Epithelial cell of esophagus (primary cell): ENCODE data around the gene NSFL1C.
A peak's percentile ranks its signal among the peaks of the same experiment; 100 is the strongest.

Experiments
- DNase-seq: peaks from one replicate; pipeline ENCODE4 v3.0.0; 2010; ENCODE audit warnings: low read depth
- H3K4me3 ChIP-seq: 2 replicates; pipeline ENCODE4 v1.5.1; 2011; ENCODE audit warnings: mild to moderate bottlenecking, low read length, control low read depth
- CTCF ChIP-seq: IDR thresholded peaks from 2 replicates; pipeline ENCODE4 v1.5.1; 2011; ENCODE audit warnings: low read depth, mild to moderate bottlenecking, low read length, control low read depth, inconsistent platforms; ENCODE audit not compliant: insufficient read depth; ENCODE audit errors: missing control alignments

Gene NSFL1C

DNA sequence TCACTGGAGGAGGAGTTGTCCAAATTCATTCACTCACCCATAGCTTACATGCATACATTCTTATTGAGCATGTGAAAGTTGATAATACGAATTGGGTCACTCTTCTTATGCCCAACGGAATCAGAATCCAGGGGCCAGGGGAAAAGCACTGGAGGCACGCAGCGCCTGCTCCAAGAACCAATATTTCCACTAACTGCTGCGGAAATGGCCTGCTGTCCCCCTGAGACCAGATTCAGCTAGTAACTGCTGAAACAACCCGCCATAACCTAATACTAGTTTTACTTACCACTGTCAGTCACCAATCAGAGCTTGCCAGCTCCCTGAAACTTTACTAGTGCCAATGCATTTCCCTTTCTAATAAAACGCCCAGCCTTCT lies 73.2 kb downstream of the NSFL1C start:
- no peak for TF ChIP-seq CTCF
- peak overlapping the region; percentile 65 for H3K4me3 ChIP-seq
- DNase-seq: no peak

GRCh38 chr20:1392693-1393506 lies 73.7 kb downstream of the NSFL1C start, which contains the start of gene FKBP1A:
Gene FKBP1A, minus strand, starts transcription at chr20:1393054. Its CDS starts 56 bp downstream, at chr20:1392998.
- DNase-seq: peak; percentile 92
- H3K4me3 ChIP-seq: peak within 1 kb of the TSS; percentile 65
- TF ChIP-seq CTCF: no peak

DNA sequence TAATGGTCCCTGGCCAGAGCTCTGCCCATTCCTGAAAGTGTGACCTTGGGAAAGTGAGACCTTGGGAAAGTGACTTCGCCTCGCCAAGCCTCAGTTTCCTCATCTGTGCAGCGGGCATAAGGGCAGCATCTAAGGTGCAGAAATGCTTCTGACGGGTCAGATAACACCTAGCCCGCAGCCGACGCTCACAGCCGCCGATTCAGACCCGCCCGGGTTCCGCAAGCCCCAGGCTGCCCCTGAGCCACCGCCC lies 74.3 kb downstream of the NSFL1C start:
- no peak for DNase-seq

More for the DNA sequence above, 74.3 kb downstream of the NSFL1C start:
- H3K4me3 ChIP-seq: peak overlapping the region; percentile 65
- TF ChIP-seq CTCF: no peak
